ENCODE measurements around the gene ANO1.

- TF ChIP-seq POLR2AphosphoS5 (IDR thresholded peaks at IDR 0.05; ENCODE audit: borderline replicate concordance, low read depth, low read length) (no peak), EZH2 (IDR thresholded peaks at IDR 0.05) (no peak), FOXP2 (optimal IDR thresholded peaks at IDR 0.05; ENCODE audit: control extremely low read depth, extremely low read length, insufficient read depth) (no peak)
Observed at GRCh38 chr11:70040869-70041501, 37.1 kb upstream of the ANO1 start.

Measured in SK-N-MC (cell line).